HepG2 (cell line): ENCODE measurements around the gene SBK2. TPM values are rescaled to one million over a fixed set of nuclear protein-coding genes. Genes with fewer than 3 reads are reported as not detected.
A peak's percentile ranks its signal among the peaks of the same experiment; 100 is the strongest.

Experiments used
- CHD2 ChIP-seq: IDR thresholded peaks from 2 replicates; pipeline ENCODE4 v1.6.1; 2011; ENCODE audit warnings: low read depth, low read length, improper control_type of control experiment
- FOXM1 ChIP-seq: sonication (generic); formaldehyde crosslinking; IDR thresholded peaks from 2 replicates; pipeline ENCODE4 v1.5.0; 2020; ENCODE audit warnings: missing genetic modification reagents
- GTF3A ChIP-seq: sonication (generic); formaldehyde crosslinking; conservative IDR thresholded peaks from 2 replicates; pipeline ENCODE4 v1.4.0; 2020; ENCODE audit warnings: mild to moderate bottlenecking, missing genetic modification reagents
- MAZ ChIP-seq, 2 experiments: sonication (generic) in 1 of 2; formaldehyde crosslinking in 1 of 2; IDR thresholded peaks; 2 replicates each; pipeline versions ENCODE4 v1.5.0 to v1.6.1; 2012 to 2020; ENCODE audit warnings: low read depth in 2 of 2, mild to moderate bottlenecking in 2 of 2, borderline replicate concordance in 1 of 2, improper control_type of control experiment in 1 of 2, low read length in 1 of 2, missing genetic modification reagents in 1 of 2, moderate library complexity in 1 of 2
- MXD4 ChIP-seq: IDR thresholded peaks from 2 replicates; pipeline ENCODE4 v1.6.1; 2016; ENCODE audit warnings: mild to moderate bottlenecking, missing biosample characterization, missing genetic modification reagents
- NFKBIZ ChIP-seq: IDR thresholded peaks from 2 replicates; pipeline ENCODE4 v1.6.1; 2018; ENCODE audit warnings: missing genetic modification reagents, missing compliant biosample characterization
- PCBP1 ChIP-seq: fragments of 200-400 bp; formaldehyde crosslinking; IDR thresholded peaks from 2 replicates; pipeline ENCODE4 v1.6.1; 2017; ENCODE audit warnings: mild to moderate bottlenecking, low read depth, low read length, borderline replicate concordance
- ZNF614 ChIP-seq: IDR thresholded peaks from 2 replicates; pipeline ENCODE4 v1.6.1; 2018; ENCODE audit warnings: missing biosample characterization, missing genetic modification reagents, inconsistent platforms, borderline replicate concordance
- ZNF816 ChIP-seq: sonication (generic); formaldehyde crosslinking; IDR thresholded peaks from 2 replicates; pipeline ENCODE4 v1.8.0; 2022; ENCODE audit warnings: missing genetic modification reagents, mild to moderate bottlenecking, borderline replicate concordance
- ZNF879 ChIP-seq: sonication (generic); formaldehyde crosslinking; IDR thresholded peaks from 2 replicates; pipeline ENCODE4 v1.8.1; 2023; ENCODE audit warnings: missing genetic modification reagents
- polyA plus RNA-seq, 8 experiments: library from polyadenylated mRNA; depleted of rRNA in 3 of 8; stranded (reverse) in 7 of 8; unstranded in 1 of 8; fragments of >200 nt; fragmentation: Illumina TruSeq in 4 of 8; extraction: Trizol in 4 of 8; gene quantifications; 2 replicates each; pipeline versions ENCODE4 v1.2.1 to v1.2.3, GENCODE V29; 2011 to 2016; ENCODE audit warnings: low read depth in 4 of 8, missing spikeins in 1 of 8, mixed read lengths in 1 of 8; ENCODE audit not compliant: insufficient read depth in 1 of 8
- total RNA-seq, 5 experiments: library from RNA; depleted of rRNA; stranded (reverse); fragments of >200 nt; fragmentation: Illumina TruSeq; extraction: Trizol; gene quantifications; 2 replicates each; pipeline ENCODE4 v1.2.3, GENCODE V29; 2016; ENCODE audit warnings: low read depth in 1 of 5
- TF ChIP-seq, protein P1 (sequence below): sonication (generic); formaldehyde crosslinking; IDR thresholded peaks from 2 replicates; pipeline ENCODE4 v1.8.0; 2022; ENCODE audit warnings: mild to moderate bottlenecking, missing genetic modification reagents, moderate library complexity
- TF ChIP-seq, protein P2 (sequence below): sonication (generic); formaldehyde crosslinking; IDR thresholded peaks from 2 replicates; pipeline ENCODE4 v1.4.0; 2020; ENCODE audit warnings: missing genetic modification reagents
- TF ChIP-seq, protein P3 (sequence below): sonication (generic); formaldehyde crosslinking; IDR thresholded peaks from 2 replicates; pipeline ENCODE4 v1.4.0; 2020; ENCODE audit warnings: low read depth, missing genetic modification reagents
- TF ChIP-seq, protein P4 (sequence below): IDR thresholded peaks from 2 replicates; pipeline ENCODE4 v1.6.1; 2016; ENCODE audit warnings: low read depth, control low read depth
- TF ChIP-seq, protein P5 (sequence below): sonication (generic); formaldehyde crosslinking; IDR thresholded peaks from 2 replicates; pipeline ENCODE4 v1.4.0; 2020; ENCODE audit warnings: mild to moderate bottlenecking, missing genetic modification reagents
- TF ChIP-seq, protein P6 (sequence below): sonication (generic); formaldehyde crosslinking; IDR thresholded peaks from 2 replicates; pipeline ENCODE4 v1.8.0; 2022; ENCODE audit warnings: missing genetic modification reagents, mild to moderate bottlenecking, borderline replicate concordance
- TF ChIP-seq, protein P7 (sequence below): sonication (generic); formaldehyde crosslinking; IDR thresholded peaks from 2 replicates; pipeline ENCODE4 v1.8.0; 2022; ENCODE audit warnings: missing genetic modification reagents, mild to moderate bottlenecking, inconsistent platforms, borderline replicate concordance

SBK2 gene
- total and polyA plus RNA-seq, 2 of the 13 experiments (the other 11 are each of a cell fraction or from before 2014, with no cell fraction given), result 0.24 TPM; not detected in 1

DNA sequence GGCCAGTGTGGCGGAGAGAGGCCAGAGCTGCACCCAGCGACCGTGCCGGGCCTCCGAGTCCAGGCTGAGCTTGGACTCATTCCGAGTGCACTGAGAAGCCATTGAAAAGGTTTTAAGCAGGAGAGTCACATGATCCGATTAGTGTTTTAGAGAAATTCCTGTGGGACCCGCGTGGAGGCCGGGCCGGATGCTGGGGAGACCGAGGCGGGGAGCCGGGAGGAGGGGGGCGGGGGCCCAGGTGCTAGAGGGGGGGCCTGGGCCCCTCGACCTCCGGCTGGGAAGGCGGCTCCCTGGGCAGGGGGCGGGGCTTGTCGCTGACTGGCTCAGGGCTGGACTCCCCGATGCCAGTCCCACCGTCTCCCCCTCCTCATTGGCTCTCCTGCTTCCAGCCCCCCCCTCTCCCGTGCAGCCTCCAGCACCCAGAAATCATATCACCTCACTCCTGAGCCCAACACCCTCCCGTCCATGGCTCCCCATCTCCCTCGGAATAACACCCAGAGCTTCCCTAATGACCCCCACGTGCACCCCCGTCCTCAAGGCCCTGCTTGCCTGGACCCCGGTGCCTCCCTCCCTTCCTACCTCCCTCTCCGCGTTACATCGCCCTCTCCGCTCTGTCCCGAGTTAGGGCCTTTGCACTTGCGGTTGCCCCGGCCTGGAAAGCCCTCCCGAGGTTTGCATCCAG is 48.9 kb upstream of the SBK2 start (continued):
- TF ChIP-seq, protein P1, sequence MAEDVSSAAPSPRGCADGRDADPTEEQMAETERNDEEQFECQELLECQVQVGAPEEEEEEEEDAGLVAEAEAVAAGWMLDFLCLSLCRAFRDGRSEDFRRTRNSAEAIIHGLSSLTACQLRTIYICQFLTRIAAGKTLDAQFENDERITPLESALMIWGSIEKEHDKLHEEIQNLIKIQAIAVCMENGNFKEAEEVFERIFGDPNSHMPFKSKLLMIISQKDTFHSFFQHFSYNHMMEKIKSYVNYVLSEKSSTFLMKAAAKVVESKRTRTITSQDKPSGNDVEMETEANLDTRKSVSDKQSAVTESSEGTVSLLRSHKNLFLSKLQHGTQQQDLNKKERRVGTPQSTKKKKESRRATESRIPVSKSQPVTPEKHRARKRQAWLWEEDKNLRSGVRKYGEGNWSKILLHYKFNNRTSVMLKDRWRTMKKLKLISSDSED (CRISPR knock-in tag), result no peak
- TF ChIP-seq, protein P2, sequence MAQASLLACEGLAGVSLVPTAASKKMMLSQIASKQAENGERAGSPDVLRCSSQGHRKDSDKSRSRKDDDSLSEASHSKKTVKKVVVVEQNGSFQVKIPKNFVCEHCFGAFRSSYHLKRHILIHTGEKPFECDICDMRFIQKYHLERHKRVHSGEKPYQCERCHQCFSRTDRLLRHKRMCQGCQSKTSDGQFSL, result peak; percentile 71; the same call in 1 of the 2 replicates
- no peak for TF ChIP-seq ZNF816
- TF ChIP-seq CHD2, result no peak
- TF ChIP-seq, protein P3, sequence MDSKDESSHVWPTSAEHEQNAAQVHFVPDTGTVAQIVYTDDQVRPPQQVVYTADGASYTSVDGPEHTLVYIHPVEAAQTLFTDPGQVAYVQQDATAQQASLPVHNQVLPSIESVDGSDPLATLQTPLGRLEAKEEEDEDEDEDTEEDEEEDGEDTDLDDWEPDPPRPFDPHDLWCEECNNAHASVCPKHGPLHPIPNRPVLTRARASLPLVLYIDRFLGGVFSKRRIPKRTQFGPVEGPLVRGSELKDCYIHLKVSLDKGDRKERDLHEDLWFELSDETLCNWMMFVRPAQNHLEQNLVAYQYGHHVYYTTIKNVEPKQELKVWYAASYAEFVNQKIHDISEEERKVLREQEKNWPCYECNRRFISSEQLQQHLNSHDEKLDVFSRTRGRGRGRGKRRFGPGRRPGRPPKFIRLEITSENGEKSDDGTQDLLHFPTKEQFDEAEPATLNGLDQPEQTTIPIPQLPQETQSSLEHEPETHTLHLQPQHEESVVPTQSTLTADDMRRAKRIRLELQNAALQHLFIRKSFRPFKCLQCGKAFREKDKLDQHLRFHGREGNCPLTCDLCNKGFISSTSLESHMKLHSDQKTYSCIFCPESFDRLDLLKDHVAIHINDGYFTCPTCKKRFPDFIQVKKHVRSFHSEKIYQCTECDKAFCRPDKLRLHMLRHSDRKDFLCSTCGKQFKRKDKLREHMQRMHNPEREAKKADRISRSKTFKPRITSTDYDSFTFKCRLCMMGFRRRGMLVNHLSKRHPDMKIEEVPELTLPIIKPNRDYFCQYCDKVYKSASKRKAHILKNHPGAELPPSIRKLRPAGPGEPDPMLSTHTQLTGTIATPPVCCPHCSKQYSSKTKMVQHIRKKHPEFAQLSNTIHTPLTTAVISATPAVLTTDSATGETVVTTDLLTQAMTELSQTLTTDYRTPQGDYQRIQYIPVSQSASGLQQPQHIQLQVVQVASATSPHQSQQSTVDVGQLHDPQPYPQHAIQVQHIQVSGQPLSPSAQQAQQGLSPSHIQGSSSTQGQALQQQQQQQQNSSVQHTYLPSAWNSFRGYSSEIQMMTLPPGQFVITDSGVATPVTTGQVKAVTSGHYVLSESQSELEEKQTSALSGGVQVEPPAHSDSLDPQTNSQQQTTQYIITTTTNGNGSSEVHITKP (CRISPR knock-in tag), result no peak
- TF ChIP-seq MXD4 (CRISPR knock-in tag), result no peak
- TF ChIP-seq GTF3A (CRISPR knock-in tag), result no peak
- no peak for TF ChIP-seq NFKBIZ (CRISPR knock-in tag)
- TF ChIP-seq MAZ (IDR thresholded peaks at IDR 0.05; ENCODE audit: borderline replicate concordance, low read depth, low read length), result no peak
- TF ChIP-seq MAZ (CRISPR knock-in tag; IDR thresholded peaks at IDR 0.05; ENCODE audit: low read depth), result peak; percentile 56; the same call in 1 of the 2 replicates
- TF ChIP-seq, protein P4, sequence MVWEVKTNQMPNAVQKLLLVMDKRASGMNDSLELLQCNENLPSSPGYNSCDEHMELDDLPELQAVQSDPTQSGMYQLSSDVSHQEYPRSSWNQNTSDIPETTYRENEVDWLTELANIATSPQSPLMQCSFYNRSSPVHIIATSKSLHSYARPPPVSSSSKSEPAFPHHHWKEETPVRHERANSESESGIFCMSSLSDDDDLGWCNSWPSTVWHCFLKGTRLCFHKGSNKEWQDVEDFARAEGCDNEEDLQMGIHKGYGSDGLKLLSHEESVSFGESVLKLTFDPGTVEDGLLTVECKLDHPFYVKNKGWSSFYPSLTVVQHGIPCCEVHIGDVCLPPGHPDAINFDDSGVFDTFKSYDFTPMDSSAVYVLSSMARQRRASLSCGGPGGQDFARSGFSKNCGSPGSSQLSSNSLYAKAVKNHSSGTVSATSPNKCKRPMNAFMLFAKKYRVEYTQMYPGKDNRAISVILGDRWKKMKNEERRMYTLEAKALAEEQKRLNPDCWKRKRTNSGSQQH (CRISPR knock-in tag), result no peak
- TF ChIP-seq, protein P5, sequence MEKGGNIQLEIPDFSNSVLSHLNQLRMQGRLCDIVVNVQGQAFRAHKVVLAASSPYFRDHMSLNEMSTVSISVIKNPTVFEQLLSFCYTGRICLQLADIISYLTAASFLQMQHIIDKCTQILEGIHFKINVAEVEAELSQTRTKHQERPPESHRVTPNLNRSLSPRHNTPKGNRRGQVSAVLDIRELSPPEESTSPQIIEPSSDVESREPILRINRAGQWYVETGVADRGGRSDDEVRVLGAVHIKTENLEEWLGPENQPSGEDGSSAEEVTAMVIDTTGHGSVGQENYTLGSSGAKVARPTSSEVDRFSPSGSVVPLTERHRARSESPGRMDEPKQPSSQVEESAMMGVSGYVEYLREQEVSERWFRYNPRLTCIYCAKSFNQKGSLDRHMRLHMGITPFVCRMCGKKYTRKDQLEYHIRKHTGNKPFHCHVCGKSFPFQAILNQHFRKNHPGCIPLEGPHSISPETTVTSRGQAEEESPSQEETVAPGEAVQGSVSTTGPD (CRISPR knock-in tag), result no peak
- TF ChIP-seq, protein P6, sequence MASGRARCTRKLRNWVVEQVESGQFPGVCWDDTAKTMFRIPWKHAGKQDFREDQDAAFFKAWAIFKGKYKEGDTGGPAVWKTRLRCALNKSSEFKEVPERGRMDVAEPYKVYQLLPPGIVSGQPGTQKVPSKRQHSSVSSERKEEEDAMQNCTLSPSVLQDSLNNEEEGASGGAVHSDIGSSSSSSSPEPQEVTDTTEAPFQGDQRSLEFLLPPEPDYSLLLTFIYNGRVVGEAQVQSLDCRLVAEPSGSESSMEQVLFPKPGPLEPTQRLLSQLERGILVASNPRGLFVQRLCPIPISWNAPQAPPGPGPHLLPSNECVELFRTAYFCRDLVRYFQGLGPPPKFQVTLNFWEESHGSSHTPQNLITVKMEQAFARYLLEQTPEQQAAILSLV (CRISPR knock-in tag), result 0 out of 2 replicates have a peak, but pooled peaks have one; percentile 54
- TF ChIP-seq, protein P7, sequence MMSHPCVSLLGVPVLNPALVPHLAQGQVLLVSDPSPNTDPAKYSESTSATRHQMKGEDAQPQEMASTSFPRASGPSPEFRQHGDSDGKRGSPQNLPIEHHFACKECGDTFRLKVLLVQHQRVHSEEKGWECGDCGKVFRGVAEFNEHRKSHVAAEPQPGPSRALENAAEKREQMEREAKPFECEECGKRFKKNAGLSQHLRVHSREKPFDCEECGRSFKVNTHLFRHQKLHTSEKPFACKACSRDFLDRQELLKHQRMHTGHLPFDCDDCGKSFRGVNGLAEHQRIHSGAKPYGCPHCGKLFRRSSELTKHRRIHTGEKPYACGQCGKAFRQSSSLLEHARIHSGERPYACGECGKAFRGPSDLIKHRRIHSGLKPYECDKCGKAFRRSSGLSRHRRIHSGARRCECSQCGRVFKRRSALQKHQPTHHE (CRISPR knock-in tag), result no peak
- no peak for TF ChIP-seq ZNF614 (CRISPR knock-in tag)
- TF ChIP-seq FOXM1 (CRISPR knock-in tag), result no peak
- TF ChIP-seq ZNF879, result no peak
- TF ChIP-seq PCBP1, result peak; percentile 83; the same call in 1 of the 2 replicates
